ENCODE data around the gene ANTXRL.
"Not testable (repeated sequence)": the region's sequence is repeated elsewhere in the genome, so short reads cannot be mapped to it uniquely, and the experiment has no call there.

Gene ANTXRL

DNA sequence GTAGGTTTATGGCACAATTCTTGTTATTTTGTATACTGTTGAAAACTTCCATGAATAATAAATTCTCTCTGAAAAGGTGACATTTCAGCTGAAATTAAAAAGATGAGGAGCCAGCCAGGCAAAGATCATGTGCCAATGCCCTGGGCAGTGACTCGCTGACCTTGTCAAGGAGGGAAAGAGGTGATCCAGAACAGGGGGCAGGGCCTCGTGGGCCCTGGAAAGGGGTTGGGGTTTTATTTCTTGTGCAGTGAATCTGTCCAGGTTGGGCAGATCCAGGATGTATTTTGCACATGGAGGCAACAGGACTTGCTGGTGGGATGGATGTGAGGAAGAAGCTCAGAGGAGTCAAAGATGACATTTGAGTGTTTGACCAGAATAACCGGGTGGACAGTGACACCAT, 31.6 kb upstream of the ANTXRL start:
- DNase-seq: not testable (repeated sequence)

DNA sequence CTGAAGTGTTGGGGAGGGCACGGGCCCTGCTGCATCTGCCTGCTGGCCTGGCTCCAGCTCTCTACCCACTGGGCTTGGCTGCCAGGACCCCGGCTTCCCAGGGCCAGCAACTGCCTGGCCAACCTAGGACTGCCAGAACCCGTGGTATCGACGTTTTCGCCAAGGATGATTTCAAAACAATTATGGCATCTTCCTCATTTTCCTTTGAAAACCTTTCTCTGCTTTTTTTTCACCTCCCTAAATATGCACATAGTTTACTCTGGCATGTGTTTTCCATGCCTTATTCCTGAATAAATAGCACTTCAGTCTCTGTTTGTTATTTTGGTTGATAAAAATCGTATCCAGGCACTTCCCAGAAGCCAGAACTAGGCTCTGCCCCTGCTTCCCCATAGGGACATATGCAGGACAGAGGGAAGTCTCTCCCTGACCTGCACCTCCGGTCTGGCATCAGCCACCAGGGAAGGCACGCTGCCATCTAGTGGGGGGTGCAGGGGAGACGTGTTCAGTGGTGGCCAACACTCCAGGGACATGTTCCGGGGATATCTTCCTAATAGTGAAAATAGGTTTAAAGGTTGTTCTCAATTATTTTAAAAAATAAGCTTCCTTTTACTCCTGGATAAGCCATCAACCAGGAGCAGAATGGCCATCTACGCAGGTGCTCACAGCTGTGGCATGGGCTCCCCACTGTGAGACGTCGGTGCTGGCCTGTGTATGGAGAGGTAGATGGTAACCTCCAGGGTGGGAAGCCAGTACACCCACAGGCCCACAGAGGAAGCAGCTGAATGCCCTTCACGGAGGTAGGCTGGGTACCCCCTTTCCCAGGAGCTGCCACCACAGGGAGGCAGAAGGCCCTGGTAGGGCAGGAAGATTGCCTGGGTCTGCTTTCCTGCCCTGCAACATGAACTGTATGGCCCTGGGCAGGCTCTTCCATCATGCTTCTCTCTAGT, 30.7 kb upstream of the ANTXRL start:
- DNase-seq: peak; percentile 46

DNA sequence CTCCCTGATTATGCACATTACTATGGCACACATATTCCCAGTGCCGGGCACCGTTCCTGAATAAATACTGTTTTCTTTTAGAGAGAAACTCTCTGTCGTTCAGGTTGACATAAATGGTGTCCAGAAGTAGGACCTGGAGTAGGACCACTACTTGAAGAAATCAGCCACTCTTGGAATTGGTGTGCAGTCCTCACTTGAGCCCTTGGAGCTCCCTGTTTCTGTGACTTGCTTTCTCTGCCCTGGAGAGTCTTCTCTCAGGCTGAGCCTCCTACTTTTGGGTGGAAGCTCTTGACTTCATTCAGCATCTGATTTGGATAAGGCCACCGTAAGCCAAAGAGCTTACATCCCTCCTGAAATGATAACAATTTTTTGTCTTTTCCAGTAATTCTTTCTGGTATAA, 29.7 kb upstream of the ANTXRL start:
- no peak for DNase-seq

DNA sequence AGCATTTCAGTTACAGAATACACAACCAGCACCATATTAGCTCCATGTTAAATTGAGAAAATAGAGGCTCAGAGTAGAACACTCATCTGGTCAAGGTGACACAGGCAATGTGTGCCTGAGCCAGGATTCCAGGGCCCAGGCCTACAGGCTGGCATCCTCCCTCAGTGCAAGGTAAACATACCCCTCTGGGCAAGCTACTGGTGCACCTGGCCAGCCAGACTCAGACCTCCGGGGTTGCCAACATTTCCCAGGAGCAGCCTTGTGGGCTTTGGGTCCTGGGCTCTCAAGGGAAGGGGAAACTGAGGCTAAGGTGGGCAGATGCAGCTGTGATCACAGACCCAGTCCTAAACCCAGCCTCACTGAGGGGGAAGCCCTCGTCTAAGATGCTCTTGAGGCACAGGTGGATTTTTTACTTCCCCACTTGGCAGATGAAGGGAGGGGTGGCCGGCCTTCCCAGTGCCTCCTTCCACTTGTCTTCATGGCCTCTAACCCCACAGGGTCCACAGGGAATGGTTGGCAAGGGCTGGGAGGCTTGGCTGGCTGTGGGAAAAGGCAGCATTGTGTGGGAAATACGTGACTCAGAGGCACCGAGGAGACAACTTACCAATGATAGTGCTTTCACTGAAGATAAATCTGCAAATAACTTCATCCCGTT, 23.8 kb upstream of the ANTXRL start:
- not testable (repeated sequence) for DNase-seq

DNA sequence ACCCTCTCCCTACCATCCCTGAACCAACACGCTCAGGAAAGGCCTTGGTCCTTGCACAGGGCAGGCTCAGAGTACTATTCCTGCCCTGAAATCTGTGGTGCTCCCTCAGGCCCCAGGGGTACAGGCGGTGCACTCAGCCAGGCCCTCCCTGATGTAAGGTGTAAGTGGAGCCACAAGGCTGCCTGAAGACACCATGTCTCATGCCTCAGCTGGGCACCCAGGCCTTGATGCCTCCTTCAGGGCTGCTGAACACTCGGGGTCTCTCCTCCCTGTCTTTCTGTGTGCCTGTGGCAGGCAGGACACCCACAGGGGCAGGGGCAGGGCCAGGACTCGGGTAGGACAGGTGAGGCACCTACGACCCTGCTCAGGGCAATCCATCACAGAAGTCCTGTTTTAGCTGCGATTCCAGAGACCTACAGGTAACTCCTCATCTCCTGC, 22.9 kb upstream of the ANTXRL start:
- no peak for DNase-seq

DNA sequence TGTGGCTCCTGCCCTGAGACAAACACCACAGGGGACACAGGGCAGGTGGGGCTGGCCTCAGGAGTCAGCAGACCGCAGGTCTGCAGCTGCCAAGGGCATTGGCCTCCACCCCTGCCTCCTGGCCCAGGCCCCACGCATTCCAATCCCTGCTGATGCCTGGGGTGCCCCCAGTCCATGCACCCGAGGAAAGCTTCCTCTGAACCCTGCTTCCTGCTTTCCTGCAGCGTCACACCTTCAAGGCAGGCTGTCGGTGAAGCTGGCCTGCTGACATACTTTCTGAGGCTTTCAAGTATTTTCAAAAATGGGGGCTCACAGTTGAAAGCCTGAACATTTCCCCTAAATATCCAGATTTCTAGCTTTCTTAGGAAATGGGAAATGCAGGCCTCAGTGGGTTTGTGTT, 22.5 kb upstream of the ANTXRL start:
- no peak for DNase-seq

DNA sequence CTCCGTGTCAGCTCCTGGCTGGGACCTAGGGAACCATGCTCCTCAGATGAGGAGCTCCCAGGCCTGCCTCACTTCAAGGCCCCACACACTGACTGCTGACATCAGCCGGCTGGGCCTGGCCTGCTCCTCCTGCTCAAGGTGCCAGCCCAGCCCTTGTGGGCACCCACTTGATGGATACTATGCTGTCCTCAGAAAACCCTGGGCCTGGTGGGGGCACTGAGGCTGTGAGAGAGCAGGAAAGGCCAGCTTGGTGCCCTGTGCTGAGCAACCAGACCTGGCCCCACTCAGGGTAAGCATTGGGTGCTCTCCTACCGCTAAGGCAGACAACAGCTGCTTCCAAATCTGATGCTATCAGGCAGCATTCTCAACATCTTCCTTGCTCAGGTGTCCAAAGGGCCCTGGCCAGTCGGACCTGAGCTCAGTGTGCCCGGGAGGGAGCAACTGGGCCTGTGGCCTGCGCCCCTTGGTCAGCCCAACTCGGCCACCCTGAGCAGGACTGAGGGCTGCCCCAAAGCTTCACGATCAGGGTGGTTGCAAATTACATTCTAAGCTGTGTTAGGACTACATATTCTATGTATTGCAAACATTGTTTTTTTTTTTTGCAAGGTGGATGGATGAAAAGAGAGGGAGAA, 21.9 kb upstream of the ANTXRL start:
- no peak for DNase-seq

DNA sequence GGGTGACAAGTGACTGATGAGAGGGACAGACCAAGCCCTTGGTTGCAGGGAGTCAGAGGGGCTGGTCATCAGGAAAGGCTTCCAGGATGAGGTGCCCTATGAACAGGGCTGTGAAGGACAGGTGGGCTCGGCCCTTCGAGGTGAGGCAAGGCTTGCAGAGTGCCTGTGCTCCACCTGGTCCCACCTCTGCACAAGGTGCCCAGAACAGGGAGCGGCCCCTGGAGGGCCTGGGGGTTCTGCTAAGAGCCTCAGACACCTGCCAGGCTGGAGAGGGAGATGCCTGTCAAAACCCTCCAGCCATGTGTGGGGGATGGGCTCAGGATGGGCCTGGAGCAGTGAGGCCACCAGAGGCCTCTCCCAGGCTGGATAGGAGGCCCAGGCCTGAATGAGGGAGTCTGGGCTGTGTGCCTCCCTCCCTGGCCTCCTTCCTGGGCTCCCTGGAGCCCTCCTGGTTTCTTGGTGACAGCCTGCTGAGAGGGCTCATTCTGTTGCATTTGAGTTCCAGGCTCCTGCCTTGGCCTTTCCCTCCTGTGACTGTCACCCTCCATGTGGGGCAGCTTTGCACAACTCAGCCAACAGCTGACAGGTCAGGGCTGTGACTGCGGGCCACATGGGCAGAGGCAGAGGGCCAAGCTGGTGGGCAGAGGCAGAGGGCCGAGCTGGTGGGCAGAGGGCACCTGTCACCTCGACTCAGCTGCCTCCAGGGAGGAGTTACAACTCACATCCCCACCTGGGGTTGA, 21.1 kb upstream of the ANTXRL start:
- DNase-seq: not testable (repeated sequence)

DNA sequence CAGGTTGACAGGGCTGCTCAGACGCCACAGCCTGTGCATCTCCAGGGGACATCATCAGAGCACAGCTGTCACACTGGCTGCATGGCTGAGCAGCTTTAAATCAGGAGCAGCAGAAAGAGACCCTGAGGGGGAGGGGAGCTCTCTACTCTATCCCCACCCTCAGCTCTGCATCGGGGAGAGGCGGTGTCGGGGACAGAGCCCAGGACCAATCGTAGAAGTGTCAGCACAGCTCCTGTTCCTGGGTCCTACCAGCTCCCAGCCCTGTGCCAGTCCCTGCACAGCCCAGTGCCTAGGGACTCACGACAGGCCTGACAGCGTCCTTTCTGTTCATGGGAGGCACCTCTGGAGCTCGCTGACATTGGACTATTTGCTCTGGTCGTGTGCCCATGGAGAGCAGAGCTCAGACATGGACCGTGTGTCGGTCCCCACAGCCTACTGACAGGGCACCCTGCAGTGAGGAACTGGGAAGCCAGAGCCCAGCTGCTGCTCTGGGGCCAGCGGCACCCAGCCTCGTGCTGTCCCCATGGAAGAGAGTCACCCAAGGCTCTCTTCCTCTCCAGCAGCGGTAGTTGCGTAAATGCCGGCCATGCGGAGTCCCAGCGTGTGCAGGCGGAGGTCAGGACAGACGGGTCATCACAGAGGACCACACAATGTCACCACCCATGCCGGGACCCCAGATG, 20.4 kb upstream of the ANTXRL start:
- DNase-seq: no peak

DNA sequence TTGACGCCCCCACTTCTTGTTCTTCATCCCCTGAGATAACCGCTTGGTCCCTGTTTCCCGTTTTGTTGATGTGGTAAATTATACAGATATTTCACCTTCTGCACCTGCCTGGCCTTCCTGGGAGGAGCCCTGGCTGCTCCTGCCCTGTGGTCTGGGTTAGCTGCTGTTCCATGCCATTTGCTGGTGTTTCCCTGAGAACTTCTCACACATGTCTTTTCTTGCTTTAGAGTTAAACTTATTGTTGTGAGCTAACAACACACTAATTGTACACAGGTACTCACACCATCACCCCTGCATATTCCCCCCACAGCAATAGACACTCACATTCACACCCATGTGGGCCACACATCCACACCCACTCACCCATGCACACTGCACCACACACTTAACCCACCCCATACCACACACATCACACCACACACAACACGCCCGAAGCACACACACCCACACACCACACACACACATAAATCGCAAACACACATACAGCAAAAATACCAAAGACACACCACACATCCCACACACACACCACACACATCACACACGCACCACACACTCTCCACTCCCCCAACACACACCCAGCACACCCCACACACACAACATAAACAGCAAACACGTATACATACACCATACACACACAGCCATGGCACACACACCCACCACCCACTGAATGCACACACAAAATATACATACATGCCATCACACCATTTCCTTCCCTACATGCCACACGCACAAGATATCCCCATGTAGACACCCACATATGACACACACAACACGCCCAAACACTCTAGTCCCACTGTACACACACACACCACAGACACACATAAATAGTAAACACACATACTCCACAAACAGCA, 19.4 kb upstream of the ANTXRL start:
- no peak for DNase-seq

DNA sequence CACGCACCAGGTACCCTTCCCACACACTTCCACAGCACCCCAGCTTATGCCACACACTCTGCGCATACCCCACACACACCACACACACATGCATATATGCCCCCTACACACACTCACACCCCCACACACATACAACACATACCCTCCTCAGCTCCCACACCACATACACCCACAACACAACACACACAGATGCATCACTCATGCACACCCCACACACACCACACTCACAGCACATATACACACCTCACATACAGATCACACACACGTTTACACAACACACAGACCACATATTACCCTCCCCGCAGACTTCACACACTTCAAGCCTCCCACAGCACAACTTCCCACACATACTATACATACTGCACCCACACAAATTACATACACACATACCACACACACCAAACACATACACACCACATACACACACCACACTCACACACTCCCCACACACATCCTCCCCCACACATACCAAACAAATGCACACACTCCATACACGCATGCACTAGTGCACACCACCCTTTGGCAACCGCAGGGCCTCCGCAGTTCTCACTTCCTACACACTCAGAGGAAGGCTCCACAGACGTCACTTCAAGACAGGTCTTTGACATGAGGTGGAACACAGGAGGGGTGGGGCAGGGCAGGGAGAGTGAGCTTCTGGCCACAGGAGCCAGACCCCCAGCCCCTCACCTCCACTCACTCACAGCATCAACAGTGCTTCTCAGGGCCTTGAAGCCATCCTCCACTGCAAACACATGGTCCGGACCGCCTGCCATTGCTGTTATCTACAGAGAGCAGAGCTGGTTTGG, 18.5 kb upstream of the ANTXRL start:
- peak; percentile 48 for DNase-seq

DNA sequence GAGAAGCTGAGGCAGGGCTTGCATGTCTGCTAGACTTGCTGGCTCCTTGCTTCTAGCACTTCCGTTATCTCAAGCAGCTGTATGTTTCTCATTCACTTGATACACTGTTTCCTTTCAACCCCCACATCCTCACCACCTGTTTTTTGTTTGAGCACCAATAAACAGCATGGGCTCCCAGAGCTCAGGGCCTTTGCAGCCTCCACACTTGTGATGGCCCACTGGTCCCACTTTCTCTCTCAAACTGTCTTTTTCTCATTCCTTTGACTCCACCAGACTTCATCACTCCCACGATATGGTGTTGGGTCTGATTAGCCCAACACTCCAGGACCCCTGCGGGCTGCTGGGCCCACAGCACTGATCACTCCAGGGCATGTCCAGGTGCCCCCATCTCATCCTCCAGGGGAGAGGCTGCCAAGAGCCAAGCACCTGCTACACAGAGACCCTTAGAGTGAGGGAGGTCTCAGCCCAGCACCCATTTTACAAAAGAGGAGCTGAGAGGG, 17.2 kb upstream of the ANTXRL start:
- DNase-seq: not testable (repeated sequence)

DNA sequence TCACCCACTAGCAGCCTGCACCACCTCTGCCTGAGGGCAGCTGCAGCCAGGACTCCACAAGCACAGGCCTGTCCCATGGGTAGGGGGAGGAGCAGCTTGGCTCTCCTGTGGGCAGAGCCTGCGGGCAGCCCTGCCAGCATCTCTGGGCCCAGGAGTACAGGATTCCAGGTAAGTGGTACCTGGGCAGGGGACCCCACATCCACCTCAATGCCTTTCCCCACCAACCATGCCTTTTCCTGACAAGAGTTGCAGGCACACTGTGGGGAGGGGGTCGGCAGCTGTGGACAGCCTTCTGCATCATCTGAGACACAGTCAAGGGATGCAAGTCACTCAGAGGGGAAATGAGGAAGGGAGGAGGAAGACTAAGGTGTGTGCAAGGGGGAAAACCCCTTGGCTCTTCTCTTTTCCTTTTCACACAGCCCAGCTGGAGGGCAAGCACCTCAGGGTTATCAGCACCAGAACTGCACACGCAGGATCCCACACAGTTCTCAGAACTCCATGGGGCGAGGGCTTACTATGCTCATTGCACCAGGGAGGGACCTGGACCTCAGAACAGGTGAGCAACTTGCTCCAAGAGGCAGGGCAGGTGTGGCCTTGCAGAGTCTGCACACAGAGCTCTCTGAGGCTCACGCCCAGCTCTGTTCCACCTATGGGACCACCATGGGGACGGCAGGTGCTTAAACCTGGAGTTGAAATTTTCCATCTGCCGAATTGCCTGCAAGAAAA, 16.5 kb upstream of the ANTXRL start:
- no peak for DNase-seq

DNA sequence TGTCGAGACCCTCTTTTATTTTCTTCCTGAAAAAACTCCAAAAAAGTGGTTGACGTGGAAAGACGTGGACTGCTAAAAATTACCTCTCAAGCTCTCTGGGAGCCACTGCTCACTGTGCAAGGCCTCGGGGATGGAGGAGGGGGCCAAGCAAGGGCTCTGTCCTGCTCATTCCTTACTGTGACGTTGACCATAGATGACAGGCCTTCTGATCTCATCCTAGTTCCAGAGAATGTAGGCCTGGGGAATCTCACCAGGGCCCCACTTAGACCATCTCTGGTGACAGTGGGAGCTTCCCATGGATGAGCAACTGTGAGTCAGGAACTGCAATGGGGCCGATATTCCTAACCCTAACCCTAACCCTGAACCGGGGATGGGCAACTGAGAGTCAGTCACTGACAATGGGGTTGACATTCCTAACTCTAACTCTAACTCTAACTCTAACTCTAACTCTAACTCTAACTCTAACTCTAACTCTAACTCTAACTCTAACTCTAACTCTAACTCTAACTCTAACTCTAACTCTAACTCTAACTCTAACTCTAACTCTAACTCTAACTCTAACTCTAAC, 15.8 kb upstream of the ANTXRL start:
- not testable (repeated sequence) for DNase-seq

DNA sequence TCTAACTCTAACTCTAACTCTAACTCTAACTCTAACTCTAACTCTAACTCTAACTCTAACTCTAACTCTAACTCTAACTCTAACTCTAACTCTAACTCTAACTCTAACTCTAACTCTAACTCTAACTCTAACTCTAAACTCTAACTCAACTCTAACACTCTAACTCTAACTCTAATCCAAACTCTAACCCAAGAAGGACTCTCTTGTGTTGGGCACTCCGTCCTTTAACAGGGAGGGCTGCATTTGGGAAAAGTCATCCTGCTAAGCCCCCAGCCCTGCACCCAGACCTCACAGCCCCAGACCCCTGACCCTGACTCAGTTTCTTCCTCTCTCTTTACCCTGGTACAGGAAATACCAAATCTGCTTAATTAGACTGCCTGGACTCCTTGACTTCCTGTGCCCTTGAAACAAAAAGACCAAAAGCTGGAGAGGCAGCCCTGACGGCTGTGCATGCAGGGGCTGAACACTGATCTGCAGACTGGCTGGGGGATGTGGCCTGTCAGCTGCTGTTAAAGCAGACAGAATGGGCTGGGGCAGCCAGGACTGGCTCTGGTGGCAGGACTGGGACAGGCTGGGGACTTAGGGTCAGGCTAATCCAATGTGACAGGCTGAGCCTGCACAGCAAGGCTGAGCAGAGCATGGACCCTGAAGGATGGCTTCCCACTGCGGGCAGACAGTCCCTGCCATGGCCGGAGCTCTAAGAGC, 14.8 kb upstream of the ANTXRL start:
- not testable (repeated sequence) for DNase-seq

DNA sequence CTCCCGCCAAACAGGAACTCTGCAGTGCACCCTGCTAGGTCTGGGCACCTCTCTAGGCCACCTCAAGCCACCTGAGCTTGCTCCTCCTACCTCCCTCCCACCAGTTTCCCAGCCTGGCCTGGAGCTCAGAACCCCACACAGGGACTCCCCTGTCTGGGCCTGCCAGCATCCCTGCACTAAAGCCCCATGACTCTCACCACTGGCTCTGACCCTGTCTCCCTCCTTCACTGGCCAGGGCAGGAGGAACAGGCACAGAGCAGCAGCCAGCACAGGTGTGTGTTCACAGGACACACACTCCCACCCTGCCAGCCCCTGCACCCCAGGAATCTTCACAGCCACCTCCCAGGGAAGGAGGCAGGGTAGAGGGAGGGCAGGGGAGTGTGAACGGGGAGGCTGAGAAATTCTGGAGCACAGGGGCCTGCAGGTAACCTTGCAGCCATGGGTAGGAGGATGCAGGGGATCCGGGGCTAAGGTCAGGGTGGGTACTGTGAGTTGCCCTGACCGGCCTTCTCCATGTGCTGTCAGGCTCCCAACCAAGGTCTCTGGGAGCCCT, 13.9 kb upstream of the ANTXRL start:
- DNase-seq: no peak

DNA sequence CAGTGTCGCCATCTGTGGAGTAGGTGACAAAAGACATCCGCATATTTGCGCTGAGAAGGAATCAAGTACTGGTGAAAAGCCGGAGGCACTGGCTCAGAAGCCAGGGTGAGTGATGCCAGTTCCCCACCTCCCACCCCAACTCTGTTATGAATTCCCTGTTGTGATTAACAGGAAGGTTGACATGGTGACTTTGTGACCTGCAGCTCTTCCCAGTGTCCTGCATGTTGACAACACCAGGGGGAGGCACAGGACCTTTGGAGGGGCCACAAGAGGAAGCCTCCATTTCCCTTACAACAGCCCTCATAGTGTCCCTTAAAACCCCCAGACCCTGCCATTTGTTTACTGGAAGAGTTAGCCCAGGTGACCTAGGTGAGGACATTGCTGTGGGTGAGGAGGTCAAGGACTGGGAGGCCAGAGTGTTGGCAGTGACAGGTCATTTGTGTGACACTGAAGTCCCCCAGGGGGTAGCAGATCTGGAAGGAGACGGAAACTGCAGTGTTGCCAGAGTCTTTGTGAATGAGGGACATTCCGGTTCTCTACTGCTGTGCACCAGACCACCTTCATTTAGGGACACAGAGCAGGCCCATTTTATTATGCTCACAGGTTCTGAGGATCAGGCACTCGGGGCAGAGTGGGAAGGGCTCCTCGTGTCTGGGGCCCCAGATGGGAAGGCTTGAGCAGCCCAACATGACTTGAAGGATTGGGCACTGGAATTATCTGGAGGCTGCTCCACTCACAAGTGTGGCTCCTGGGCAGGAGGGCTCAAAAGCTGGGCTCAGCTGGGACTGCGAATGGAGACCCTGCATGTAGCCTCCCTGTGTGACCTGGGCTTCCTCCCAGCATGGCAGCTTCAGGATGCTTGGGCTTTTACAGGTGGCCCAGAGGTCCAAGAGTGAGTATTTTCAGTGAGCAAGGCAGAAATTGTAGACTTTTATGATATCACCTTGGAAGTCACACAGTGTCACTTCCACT, 13.0 kb upstream of the ANTXRL start:
- DNase-seq: no peak

Data from activated CD8-positive, alpha-beta memory T cell treated with anti-CD3 and anti-CD28 coated beads, Interleukin-2, amount 50 U/mL, for 4 hours (primary cell).